Astrocyte of the hippocampus (primary cell): Measurements from ENCODE around the gene STARD5.
A peak's percentile ranks its signal among the peaks of the same experiment; 100 is the strongest.

Source experiments
- DNase-seq: peaks from one replicate; pipeline ENCODE4 v3.0.0; 2011; ENCODE audit warnings: low read depth, low spot score

Gene STARD5

DNA sequence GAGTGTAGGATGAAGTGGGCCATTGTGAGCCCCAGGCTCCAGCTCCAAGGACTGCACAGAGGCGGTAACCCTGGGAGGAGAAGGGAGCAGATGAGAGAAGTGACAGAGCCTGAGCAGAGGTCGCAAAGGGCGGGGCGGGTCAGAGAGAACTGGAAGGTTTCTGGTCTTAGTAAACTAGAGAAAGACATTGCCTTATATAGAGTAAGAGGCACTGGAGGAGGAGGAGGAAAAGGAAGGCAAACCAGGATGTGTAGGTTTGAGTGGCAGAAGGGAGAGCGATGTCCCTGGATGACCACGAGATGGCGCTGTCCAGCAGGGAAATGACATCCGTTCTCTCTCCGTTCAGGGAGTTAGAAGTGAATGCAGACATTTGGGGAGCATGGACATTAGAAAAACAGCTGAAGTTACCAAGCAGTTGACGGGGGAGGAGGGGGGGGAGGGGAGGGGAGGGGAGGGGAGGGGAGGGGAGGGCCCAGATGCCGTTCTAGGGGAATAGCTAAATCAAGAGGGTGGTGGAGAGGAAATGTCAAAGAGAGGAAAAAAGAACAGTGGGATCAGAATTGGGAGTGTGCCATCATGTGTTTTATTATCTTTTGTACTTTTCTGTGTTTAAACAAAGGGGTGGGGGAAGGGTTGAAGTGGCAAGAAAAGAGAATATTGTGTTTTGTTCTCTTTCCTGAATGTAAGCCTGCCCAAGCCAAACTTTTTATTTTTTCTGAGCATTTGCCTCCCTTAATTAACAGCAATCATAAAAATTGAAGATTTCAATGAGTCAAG lies 48.8 kb downstream of the STARD5 start:
- peak; percentile 87 for DNase-seq

DNA sequence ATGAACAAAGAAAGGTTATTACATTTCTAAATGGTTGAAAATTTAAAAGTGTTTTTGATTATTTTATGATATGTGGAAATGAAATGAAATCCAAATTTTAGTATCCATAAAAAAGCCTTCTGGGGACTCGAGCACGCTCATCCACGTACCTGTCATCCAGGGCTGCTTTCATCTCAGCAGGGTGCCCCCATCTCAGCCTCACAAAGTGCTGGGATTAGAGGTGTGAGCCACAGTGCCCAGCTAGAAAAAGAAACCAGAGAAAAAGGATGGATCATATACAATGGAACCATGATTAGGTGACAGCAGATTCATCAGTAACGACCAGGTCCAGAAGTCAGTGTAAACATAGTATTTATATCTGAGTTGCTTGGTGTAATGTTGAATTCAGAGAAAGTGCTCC lies 49.7 kb downstream of the STARD5 start:
- no peak for DNase-seq

DNA sequence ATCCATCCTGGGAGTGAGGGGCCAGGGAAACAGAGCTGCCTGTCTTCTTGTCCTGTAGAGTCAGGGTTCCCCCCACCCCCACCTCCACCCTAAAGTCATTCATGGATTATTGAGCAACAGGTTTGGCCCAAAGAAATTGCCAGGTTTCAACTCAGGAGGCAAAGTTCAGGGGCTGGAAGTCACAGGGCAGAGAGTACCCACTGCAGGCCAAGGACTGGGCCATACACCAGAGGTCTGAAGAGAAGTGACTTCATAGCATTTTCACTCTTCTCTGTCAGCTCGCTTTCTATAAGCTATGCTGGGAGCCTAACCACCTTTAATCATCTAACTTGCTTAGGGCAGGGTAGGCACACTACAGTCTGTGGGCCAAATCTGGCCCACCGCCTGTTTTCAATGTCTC lies 50.1 kb downstream of the STARD5 start:
- DNase-seq: no peak

DNA sequence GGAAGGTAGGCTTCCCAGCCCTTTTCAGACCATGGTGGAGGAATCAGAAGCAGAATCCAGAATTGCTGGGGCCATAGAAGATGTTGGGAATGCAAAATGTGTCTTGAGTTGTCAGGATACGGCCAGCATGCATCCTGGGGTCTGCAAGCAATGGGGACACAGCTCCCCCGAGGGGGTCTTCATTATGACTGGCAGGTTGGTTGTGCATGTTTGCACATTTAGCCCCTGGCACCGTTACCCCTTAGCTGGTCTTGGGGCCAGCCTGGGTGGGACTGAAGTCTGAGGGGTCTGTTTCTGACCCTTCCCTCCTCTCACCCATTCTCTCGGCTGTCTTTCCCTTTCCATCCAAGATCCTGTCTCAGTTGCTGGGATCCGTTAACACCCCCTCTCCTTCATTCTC lies 50.7 kb downstream of the STARD5 start:
- DNase-seq: no peak

DNA sequence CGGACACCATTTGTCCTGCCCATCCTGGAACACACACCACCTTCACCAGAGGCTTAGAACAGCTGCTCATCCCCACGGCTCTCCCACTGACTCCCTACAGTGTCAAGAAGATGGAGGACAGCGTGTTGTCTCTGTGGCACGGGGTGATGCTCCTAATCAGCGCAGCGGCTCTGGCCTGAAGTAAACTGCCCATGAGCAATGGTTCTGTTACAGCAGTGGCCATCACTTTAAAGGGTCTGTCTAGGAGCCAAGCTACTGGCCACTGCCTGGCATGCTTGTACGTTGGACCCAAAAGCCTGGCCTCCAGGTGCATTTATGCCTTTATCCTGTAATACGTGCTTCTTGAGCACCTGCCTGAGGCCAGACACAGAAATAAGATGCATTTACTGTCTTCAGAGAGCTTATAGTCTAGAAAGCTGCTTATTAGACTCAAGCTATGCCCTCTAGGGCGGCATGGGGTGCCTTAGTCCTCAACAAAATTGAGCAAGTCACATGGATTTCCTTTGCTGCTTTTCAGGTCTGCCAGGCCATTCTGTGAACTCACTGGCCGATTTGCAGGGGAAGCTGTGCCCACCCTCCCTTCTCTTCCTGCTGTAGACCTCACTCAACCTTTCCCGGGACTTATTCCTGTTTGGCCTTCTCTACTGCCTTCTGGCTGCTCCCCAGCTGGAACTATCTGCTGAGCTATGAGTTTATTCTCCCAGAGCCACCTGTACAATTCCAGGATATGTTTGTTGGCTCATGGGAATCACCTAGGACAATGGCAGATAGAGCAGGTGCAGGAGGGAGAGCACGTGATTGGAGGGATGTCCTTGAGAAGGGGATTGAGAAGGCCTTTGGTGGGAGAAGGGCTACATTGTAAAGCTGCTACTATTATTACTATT lies 51.9 kb downstream of the STARD5 start:
- no peak for DNase-seq

DNA sequence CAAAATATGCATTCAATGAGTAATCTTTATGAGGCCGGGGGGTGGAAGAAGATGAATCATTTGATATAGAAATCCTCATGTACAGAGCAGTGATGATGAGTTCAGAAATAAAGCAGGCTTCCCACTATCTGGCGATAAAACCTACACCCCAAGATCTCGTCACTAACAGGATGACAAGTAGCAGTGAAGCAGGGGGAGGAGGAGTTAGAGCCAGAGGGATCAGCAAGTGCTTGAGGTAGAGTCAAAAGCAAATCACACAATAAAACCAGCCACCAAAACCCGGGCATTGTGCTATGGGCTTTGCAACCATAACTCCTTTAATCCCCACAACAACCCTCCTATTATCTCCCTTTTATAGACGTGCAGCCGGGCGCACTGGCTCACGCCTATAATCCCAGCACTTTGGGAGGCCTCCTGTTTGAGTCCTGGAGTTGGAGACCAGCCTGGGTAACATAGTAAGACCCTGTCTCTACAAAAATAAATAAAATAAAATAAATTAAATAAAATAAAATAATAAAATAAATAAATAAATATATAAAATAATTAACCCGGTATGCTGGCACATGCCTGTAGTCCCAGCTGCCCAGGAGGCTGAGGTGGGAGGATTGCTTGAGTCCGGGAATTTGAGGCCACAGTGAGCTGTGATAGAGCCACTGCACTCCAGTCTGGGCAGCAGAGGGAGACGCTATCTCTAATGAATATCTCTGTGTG lies 53.0 kb downstream of the STARD5 start:
- DNase-seq: no peak

DNA sequence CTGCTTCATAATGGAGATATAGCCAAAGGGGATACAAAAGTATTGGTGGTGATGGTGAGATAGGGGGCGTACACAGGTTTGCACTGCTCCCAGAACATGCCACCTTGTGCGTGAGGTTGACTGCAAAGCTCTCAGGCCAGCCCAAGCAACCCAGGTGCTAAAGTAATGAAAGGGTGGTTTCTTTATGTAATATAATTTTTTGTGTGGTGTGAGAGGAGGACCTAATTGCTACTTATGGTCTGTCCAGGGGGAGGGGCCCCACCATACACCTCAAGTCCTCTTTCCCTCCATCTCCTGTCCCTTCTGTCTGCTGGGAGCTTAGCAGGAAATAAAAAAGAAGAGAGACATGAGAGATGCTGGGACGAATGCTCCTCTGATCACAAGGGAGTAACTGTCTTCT lies 53.8 kb downstream of the STARD5 start:
- DNase-seq: no peak

DNA sequence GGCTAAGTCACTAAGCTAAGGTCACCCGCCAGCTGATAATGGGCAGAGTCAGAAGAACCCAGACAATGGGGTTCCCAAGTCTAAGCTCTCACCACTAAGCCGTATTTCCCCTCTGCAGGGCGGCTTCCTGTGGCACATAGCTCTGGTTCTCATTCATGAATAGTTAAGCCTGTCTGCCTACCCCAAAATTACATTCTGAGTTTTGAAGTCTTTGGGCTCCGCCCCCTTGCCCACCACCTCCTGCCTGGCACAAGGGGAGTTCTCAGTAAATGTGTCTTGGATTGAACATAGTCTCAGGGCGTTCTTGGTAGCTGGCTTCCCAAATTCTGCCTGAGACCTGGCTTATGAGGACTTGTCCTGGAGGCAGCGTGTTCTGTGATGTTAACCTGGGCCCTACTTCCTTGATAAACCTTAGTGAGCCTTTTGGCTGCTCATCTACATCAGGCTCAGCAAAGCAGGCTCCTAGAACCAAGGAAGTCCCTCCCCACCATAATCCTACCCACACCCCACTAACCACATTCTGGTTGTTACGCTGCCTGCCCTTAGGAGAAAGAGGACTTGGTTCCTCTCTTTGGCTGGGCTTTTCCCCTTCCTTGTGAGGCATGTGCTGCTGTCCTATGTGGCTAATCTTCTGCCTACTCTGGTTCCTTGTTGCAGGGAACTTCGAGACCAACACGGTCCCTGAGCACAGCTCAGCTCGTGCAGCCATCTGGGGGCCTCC lies 54.9 kb downstream of the STARD5 start:
- DNase-seq: no peak

DNA sequence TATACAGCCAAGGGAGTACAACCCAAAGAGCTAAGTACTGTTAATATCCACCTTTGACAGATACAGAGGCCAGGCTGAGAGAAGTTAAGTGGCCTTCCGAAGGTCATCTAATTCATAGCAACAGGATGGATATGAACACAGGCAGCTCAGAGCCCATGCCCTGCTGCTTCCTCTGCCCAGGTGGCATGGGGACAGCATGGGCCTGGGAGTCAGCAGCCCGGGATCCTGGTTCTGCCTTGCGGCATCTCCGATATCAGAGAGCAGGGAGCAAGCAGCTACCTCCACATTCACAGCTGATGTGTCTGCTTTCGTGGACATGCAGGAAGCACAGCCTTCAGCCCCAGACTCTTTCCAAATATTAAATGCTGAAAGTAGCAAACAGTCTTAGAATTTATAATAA lies 55.6 kb downstream of the STARD5 start:
- no peak for DNase-seq

DNA sequence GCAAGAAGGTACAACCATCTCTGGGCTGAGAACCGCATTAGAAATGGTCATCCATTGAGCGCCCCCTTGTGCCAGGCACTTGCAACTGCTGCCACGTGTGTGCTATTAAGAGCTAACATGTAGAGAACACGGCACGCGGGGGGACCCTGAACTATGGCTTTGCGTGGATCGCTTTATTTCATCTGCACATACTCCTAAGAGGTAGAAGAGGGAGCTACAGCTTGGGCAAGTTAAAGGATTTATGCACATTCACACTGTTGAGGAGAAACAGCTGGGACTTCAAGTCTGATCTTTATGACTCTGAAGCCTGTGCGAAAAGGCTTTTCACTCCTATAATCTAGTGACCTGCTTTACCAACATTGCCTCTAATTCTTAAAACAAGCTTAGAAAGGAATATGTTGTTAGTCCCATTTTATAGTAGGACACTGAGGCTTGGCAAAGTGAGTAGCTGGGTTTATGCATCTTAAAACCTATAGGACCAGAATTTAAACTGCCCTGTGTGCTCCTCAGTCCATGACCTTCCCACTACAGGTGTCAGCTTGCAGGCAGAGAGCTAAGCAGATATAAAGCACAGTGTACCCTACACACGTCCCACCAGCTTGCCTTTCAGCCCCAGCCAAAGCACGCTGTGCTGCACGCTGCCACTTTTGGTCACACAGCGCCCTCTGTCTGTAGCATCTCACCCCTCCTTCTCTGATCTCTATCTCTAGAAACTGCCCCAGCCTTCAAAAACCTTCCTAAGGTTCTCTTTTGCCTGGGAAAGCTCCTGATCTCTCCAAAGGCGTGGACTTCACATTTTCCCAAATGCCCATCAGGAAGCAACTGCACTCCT lies 57.8 kb downstream of the STARD5 start:
- peak; percentile 85 for DNase-seq

DNA sequence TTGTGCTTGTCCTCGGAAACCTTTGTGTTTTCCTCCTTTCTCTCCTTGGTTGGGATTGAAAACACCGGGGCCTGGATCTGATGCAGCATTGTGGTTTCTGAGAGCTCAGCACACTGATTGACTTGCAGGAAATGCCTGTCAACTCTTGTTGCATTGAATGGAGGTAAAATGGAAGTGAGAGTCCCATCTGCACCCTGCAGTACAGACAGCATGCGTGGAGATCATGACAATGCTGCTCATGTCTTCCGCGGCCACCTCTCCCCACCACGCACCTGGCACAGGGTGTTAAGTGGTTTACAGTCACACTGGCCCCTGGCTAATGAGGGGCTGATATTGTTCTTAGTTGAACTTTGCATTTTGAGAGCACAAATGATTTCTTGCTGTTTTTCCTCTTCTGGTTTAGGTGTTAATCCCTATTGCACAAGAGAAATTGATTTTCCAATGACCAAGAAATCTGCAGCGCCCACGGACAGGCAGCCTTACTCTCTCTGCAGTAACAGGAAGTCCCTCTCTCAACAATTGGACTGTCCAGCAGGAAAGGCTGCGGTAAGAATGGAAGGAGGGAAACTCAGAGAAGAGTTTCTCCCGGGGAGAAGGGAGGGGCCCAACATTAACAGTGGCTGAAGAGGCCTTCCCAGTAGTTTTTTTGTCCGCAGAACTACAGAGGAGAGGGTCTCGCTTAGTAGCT lies 58.5 kb downstream of the STARD5 start:
- DNase-seq: no peak

DNA sequence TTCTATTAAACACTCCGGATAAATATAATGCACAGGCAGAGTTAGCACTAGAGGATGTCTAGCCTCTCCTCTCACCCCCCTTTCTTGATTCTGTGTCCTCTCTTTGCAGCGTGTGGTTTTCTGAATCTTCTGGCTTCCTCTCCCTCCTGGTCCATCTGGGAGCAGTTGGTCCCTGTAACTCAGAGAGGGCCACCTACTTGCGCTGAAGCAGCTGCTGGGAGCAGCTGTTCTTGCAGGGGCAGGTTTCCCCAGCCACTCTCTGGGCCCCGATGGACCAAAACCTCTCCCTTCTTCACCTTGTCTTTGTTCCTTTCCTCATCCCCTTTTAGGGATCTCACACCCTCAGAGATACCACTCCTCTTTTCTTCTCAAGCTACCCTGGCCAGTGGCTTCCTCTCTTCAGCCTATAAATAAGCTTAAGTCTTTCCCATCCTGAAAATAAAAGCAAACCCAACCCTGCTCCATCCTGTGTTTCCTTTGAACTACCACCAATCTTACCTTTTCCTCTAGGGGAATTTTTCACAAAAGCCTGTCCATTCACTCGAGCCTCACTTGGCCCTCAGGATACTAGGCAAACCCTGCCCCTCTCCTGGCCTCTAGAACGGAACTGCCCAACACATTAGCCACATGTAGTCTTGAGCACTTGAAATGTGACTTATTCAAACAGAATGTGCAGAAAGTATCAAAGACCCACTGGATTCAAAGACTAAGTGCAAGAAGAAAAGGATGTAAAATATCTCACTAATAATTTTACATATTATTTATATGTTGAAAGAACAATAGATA lies 59.7 kb downstream of the STARD5 start:
- DNase-seq: no peak

DNA sequence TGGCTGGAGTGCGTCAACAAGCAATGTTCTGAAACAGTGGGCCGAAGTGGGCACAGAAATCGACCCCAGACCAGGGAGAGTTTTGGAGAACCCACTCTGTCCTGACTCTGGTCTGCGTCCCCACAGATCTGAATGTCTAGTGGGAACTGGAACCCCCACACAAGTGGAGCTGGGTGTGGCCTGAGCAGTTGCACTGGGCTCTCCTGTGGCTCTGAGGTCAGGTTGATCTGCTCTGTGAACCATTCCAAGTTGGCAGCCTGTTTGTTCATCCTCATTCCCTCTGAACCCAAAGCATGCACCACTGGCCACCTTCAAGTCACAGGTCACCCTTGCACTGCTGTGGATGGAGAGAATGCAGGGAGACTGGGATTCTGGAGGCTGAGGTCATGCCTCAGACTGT lies 60.5 kb downstream of the STARD5 start:
- DNase-seq: no peak

DNA sequence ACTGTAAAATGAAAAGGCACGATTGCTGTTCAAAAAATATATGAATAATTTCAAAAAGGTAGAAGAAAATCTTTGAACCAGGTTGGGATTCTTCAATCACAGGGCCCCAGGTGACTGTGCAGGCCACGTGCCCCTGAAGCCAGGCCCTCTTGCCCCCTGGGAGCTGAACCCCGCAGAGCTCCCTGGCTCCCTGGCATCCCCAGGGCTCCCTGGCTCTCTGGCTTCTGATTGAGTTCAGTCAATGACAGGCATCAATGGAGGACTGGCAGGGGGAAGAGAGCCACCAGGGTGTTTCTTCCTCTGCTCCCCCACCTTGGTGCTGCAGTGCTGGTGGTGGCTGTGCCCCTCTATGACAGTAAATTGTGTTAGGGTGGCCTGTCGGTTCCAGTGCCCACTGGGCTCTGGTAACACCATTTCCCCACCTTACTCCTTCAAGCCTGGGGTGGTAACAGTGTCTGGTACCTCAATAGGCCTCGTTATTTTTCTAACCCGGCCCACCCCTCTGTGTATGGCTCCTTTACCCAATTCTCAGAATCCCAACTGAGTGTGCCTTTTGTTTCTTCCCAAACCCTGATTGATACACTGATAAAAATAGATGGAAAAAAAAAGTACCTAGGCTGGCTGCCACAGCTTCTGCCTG lies 62.6 kb downstream of the STARD5 start:
- no peak for DNase-seq

DNA sequence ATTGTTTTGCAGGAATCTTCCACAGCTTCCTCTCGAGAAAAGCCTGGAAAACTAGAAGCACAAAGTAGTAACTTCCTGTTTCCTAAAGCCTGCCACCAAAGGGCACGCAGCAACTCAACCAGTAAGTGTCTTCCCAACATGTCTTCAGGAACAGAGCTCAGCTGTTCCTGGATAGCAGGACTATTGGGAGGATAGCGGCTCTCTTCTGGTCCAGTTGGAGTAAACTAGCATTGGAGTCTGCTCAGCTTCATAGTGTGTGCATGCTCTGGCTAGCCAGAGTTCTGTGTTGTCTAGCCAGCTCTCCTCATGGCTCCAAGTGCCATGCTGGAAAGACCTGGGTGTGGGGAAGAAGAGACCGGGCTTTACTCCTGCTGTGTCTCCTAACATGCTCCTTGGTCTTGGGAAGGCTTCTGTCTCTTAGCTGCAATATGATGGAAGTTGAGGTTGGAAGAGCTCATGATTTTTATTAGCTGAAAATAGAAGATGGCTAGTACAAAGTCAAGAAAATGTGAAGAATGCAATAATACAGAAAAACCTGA lies 64.1 kb downstream of the STARD5 start:
- DNase-seq: no peak
